Right renal cortex interstitium (tissue), 3 donors: ENCODE data around the gene KLHL30. TPM values are rescaled to one million over a fixed set of nuclear protein-coding genes. Genes with fewer than 3 reads are reported as not detected.
A peak's percentile ranks its signal among the peaks of the same experiment; 100 is the strongest.

Experiments
- DNase-seq, 3 donors: peaks; one replicate each; pipeline ENCODE4 v3.0.0-alpha.2; 2013; ENCODE audit warnings: low read depth in 3 of 3, low spot score in 2 of 3
- polyA plus RNA-seq, 3 donors: library from polyadenylated mRNA; unstranded; fragments of 120-200 nt; gene quantifications; one replicate each; pipeline ENCODE4 v1.2.1, GENCODE V29; 2013; ENCODE audit not compliant: insufficient read length in 3 of 3

Gene KLHL30
- polyA plus RNA-seq, 3 donors, result 0.18 to 0.24 (median 0.22) TPM

GRCh38 chr2:238117199-238118154, 21.0 kb upstream of the KLHL30 start:
- DNase-seq, result no peak

GRCh38 chr2:238119756-238120462, 18.6 kb upstream of the KLHL30 start:
- DNase-seq, result no peak

- DNase-seq, result peak in 1 of 3 donors; percentile 57
These were observed 17.8 kb upstream of the KLHL30 start for GRCh38 chr2:238120463-238121298.

GRCh38 chr2:238121511-238122286, 16.8 kb upstream of the KLHL30 start:
- no peak for DNase-seq

GRCh38 chr2:238122287-238123217, 15.9 kb upstream of the KLHL30 start:
- DNase-seq, result no peak

- no peak for DNase-seq
These were observed 15.1 kb upstream of the KLHL30 start for GRCh38 chr2:238123218-238123971.

- DNase-seq, result no peak
These were observed 14.4 kb upstream of the KLHL30 start for GRCh38 chr2:238123991-238124470.

- DNase-seq, result no peak
These were observed 13.9 kb upstream of the KLHL30 start for GRCh38 chr2:238124488-238125126.

GRCh38 chr2:238125127-238125885, 13.2 kb upstream of the KLHL30 start:
- no peak for DNase-seq

- DNase-seq, result no peak
These were observed 12.1 kb upstream of the KLHL30 start for GRCh38 chr2:238126338-238126737.

GRCh38 chr2:238126775-238127164, 11.7 kb upstream of the KLHL30 start:
- no peak for DNase-seq

- DNase-seq, result no peak
These were observed 11.1 kb upstream of the KLHL30 start for GRCh38 chr2:238127165-238128060.

GRCh38 chr2:238128061-238128440, 10.4 kb upstream of the KLHL30 start:
- DNase-seq, result no peak

GRCh38 chr2:238128534-238129001, 9.9 kb upstream of the KLHL30 start:
- DNase-seq, result no peak

GRCh38 chr2:238129166-238130010, 9.1 kb upstream of the KLHL30 start:
- DNase-seq, result no peak
